ENCODE measurements around the gene MRGPRG. TPM values are rescaled to one million over a fixed set of nuclear protein-coding genes. Genes with fewer than 3 reads are reported as not detected.
A peak's percentile ranks its signal among the peaks of the same experiment; 100 is the strongest.

The MRGPRG gene
- total and polyA plus RNA-seq, 9 of the 15 experiments (the other 6 are each of a cell fraction or from before 2014, with no cell fraction given): not detected

DNA sequence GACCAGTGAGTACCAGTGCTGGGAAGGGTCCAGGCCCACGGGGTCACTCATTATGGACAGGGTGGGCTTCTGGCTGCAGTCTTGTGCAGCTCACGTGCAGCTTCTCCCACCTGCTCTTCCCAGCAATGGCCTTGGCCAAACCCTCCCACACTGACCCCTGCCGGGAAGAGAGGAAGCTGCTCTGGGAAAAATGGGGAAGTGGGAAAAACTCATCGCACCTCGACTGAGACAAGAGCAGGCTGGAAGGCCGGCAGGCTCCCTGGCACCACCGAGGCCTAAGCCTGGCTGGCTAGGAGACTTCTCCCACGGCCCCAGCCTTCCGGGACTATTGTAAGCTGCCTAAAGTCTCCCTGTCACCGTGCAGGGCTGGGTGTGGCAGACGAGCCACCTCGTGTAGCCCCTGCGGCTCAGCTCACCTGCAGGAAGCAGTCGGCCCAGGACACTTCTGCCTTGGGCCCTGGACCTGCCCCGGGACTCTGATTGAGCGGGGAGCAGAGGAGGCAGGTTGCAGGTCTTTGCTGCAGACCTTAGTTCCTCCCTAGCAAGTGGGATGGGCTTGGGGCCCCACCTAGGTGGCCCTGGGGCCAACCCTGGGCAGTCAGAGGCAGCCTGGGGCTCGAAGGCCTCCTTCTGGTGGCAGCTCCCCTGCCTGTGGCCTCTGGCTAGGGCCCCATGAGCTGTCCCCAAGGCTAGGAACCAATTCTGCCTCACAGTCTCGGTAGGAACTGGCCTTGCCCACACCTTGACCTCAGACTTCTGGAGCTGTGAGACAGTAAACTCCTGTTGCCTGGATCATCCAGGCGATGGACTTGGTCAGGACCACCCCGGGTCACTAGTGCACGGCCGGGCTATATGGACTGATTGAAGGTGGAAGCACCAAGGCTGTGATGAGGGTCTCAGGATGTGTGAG, 23.1 kb downstream of the MRGPRG start (continued):
- TF ChIP-seq, protein P1, sequence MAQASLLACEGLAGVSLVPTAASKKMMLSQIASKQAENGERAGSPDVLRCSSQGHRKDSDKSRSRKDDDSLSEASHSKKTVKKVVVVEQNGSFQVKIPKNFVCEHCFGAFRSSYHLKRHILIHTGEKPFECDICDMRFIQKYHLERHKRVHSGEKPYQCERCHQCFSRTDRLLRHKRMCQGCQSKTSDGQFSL (CRISPR knock-in tag; IDR thresholded peaks at IDR 0.05): no peak
- TF ChIP-seq, protein P1 (tag; IDR thresholded peaks at IDR 0.05): no peak
- no peak for TF ChIP-seq SRSF7 (optimal IDR thresholded peaks at IDR 0.05; ENCODE audit: low read depth, low read length)
- no peak for TF ChIP-seq MTA2 (IDR thresholded peaks at IDR 0.05; ENCODE audit: low read depth)
- TF ChIP-seq NR3C1 (CRISPR knock-in tag; IDR thresholded peaks at IDR 0.05): no peak
- no peak for TF ChIP-seq SMARCA5 (IDR thresholded peaks at IDR 0.05)
- TF ChIP-seq ASH1L (IDR thresholded peaks at IDR 0.05; ENCODE audit: borderline replicate concordance, low read depth, partially characterized antibody): no peak
- TF ChIP-seq, protein P2, sequence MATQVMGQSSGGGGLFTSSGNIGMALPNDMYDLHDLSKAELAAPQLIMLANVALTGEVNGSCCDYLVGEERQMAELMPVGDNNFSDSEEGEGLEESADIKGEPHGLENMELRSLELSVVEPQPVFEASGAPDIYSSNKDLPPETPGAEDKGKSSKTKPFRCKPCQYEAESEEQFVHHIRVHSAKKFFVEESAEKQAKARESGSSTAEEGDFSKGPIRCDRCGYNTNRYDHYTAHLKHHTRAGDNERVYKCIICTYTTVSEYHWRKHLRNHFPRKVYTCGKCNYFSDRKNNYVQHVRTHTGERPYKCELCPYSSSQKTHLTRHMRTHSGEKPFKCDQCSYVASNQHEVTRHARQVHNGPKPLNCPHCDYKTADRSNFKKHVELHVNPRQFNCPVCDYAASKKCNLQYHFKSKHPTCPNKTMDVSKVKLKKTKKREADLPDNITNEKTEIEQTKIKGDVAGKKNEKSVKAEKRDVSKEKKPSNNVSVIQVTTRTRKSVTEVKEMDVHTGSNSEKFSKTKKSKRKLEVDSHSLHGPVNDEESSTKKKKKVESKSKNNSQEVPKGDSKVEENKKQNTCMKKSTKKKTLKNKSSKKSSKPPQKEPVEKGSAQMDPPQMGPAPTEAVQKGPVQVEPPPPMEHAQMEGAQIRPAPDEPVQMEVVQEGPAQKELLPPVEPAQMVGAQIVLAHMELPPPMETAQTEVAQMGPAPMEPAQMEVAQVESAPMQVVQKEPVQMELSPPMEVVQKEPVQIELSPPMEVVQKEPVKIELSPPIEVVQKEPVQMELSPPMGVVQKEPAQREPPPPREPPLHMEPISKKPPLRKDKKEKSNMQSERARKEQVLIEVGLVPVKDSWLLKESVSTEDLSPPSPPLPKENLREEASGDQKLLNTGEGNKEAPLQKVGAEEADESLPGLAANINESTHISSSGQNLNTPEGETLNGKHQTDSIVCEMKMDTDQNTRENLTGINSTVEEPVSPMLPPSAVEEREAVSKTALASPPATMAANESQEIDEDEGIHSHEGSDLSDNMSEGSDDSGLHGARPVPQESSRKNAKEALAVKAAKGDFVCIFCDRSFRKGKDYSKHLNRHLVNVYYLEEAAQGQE (IDR thresholded peaks at IDR 0.05; ENCODE audit: borderline replicate concordance): peak; percentile 49; the same call in 1 of the 2 replicates
- TF ChIP-seq, protein P2 (CRISPR knock-in tag; IDR thresholded peaks at IDR 0.05; ENCODE audit: low read depth): no peak
- TF ChIP-seq RBFOX2 (IDR thresholded peaks at IDR 0.05; ENCODE audit: low read depth, low read length): no peak
- no peak for TF ChIP-seq DDX20 (tag; IDR thresholded peaks at IDR 0.05; ENCODE audit: low read depth)
- peak in 1 of 2 experiments; percentile 24 for TF ChIP-seq E2F6 (IDR thresholded peaks at IDR 0.05; ENCODE audit: borderline replicate concordance in 1 of 2, extremely low read depth in 1 of 2, insufficient read depth in 1 of 2, insufficient read length in 1 of 2, low read depth in 1 of 2, low read length in 1 of 2, poor library complexity in 1 of 2, severe bottlenecking in 1 of 2)
- TF ChIP-seq, protein P3, sequence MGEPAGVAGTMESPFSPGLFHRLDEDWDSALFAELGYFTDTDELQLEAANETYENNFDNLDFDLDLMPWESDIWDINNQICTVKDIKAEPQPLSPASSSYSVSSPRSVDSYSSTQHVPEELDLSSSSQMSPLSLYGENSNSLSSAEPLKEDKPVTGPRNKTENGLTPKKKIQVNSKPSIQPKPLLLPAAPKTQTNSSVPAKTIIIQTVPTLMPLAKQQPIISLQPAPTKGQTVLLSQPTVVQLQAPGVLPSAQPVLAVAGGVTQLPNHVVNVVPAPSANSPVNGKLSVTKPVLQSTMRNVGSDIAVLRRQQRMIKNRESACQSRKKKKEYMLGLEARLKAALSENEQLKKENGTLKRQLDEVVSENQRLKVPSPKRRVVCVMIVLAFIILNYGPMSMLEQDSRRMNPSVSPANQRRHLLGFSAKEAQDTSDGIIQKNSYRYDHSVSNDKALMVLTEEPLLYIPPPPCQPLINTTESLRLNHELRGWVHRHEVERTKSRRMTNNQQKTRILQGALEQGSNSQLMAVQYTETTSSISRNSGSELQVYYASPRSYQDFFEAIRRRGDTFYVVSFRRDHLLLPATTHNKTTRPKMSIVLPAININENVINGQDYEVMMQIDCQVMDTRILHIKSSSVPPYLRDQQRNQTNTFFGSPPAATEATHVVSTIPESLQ (CRISPR knock-in tag; IDR thresholded peaks at IDR 0.05): no peak
- TF ChIP-seq BACH1 (tag; IDR thresholded peaks at IDR 0.05): no peak

All from K562 (cell line).